ENCODE results near the gene PSMB3.

DNA sequence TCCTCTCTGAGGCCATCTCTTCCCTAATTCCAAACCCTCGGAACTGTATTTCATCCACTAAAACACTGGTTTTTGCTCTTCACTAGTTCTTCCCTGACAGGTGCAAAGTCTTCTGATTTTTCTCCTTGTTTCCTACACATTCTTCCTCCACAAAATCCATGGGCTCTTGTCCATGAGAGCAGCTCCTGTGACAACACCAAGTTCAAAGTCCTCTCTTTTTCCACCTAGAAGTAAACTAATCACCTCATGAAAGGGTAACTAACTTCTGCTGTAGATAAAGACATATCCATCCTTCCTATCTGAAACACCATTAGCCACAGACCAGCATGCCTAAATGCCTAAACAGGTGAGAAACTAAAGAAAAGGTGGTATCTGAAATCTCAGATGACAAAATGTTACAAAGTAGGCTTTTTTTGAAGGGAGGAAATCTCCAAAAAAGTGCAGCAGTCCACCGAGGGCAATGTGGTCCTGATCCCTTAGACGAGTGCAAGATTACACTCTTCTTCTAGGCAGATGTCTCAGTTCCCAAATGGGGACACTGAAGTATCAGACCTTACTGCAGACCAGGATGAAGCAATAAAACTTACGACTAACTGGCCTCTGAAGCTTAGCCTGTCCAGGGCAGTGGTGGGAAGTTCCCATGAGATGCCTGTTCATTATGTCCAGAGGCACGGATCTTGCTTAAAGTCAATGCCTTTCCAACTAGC, 44.1 kb downstream of the PSMB3 start:
- TF ChIP-seq, protein P1, sequence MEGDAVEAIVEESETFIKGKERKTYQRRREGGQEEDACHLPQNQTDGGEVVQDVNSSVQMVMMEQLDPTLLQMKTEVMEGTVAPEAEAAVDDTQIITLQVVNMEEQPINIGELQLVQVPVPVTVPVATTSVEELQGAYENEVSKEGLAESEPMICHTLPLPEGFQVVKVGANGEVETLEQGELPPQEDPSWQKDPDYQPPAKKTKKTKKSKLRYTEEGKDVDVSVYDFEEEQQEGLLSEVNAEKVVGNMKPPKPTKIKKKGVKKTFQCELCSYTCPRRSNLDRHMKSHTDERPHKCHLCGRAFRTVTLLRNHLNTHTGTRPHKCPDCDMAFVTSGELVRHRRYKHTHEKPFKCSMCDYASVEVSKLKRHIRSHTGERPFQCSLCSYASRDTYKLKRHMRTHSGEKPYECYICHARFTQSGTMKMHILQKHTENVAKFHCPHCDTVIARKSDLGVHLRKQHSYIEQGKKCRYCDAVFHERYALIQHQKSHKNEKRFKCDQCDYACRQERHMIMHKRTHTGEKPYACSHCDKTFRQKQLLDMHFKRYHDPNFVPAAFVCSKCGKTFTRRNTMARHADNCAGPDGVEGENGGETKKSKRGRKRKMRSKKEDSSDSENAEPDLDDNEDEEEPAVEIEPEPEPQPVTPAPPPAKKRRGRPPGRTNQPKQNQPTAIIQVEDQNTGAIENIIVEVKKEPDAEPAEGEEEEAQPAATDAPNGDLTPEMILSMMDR (IDR thresholded peaks at IDR 0.05; ENCODE audit: insufficient read depth, low read length): no peak
- TF ChIP-seq GABPA (IDR thresholded peaks at IDR 0.05; ENCODE audit: low read depth): no peak
